HG03442 (cell line): ENCODE measurements around the gene TGIF2.
"Not testable (repeated sequence)": the region's sequence is repeated elsewhere in the genome, so short reads cannot be mapped to it uniquely, and the experiment has no call there.

ENCODE experiments used
- ATAC-seq: cut with Tn5 transposase; IDR thresholded peaks from one replicate; pipeline ENCODE4 v1.9.1; 2021; ENCODE audit warnings: mild to moderate bottlenecking, moderate library complexity; ENCODE audit not compliant: unreplicated experiment

Gene TGIF2

GRCh38 chr20:36546111-36546736 lies 27.2 kb upstream of the TGIF2 start:
- no peak for ATAC-seq

- no peak for ATAC-seq
Observed at GRCh38 chr20:36547186-36548005, 26.0 kb upstream of the TGIF2 start.

- no peak for ATAC-seq
Observed at GRCh38 chr20:36548006-36548315, 25.4 kb upstream of the TGIF2 start.

DNA sequence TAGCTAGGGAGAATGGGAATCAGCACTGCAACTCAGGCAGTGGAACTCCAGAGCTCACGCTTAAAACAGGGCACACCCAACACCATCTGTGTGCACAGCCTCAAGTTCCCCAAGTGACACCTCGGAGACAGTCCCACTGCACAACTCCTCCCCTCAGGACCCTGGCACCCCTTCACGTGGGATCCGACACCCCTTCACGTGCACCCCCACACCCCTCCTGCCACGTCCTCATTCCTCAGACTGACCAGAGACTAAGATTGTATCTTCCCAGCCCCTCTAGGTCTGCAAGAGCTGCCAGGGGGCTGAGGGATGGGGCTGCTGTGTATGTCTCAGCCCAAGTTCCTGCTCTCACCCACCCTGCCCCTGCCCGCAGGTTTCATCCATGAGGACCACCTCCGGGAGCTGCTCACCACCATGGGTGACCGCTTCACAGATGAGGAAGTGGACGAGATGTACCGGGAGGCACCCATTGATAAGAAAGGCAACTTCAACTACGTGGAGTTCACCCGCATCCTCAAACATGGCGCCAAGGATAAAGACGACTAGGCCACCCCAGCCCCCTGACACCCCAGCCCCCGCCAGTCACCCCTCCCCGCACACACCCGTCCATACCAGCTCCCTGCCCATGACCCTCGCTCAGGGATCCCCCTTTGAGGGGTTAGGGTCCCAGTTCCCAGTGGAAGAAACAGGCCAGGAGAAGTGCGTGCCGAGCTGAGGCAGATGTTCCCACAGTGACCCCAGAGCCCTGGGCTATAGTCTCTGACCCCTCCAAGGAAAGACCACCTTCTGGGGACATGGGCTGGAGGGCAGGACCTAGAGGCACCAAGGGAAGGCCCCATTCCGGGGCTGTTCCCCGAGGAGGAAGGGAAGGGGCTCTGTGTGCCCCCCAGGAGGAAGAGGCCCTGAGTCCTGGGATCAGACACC lies 24.4 kb upstream of the TGIF2 start:
- no peak for ATAC-seq

GRCh38 chr20:36549628-36549941 lies 23.8 kb upstream of the TGIF2 start:
- no peak for ATAC-seq

DNA sequence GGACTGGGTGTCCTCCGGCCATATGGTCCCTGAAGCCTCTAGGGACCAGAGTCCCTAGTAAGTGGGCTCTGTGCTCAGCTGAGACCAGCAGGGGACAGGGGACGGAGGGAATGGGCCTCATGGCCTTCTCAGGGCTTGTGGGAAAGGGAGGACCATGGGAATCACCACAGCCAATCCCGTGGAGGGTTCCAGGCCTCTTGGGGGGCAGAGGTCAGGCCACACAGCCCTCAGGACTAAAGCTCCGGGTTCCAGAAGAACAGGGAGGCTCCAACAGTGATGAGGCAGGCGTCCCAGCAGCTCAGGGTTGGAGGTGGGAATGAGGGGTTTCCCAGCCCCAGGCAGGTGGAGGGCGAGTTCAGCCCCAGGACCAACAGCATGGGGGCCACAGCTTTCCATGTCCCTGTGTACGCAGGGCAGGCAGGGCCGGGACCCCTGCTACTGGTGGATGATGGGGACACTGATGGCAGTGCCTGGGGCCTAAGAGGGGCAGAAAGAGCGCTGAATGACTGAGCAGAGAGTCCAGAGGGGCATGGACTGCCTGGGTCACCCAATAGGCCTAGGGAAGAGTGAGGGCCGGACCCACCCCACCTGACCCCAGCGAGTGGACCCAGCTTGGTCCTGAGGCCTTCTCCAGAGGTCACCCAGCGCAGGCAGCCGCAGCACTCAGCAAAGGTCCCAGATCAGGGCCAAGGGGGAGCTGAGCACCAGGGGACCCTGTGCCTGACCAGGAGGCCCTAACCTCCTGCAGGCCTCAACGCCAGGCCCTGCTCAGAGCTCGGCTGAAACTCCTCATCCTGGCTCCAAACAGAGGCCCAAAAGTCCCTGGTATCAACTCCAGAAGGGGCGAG lies 23.2 kb upstream of the TGIF2 start:
- no peak for ATAC-seq

DNA sequence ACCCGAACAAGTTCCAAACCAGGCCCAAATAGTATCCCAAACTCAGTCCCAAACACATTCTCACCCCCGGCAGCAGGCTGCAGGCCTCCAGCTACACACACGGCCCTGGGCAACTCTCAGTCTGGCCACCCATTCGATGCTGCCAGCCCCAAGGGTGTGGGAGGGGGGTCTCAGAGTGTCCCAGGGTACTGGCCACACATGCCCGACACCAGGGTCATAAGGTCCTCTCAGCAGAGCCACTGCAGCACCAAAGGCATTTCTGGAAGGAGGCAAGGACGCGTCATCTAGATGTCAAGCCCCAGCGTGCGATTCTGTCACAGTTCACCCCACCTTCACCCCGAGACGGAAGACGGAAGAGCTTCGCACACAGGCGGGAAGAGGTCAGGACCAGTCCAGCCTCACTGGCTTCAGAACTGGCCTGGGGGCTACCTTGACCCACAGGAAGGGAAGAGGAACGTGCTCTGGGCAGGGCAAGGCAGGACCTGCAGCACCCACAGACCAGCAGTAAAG lies 22.6 kb upstream of the TGIF2 start:
- ATAC-seq: no peak

DNA sequence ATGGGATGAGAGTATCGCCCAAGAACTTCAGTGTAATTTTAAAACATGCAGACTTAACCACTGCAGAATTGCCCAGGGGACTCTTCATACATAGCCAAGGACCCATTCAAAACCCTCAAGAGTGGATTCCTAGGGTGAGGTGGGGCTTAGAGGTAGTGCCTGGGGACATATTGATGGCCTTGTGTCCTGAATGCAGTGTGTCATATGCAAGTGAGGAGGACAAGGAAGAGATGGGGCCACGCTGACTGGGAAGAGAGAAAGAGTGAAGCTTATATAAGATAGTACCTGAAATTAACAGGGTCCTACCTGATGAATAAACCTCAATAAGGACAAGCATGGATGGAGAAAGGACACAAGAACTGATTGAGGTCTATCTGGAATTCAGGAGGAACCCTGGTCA lies 18.1 kb upstream of the TGIF2 start:
- no peak for ATAC-seq

DNA sequence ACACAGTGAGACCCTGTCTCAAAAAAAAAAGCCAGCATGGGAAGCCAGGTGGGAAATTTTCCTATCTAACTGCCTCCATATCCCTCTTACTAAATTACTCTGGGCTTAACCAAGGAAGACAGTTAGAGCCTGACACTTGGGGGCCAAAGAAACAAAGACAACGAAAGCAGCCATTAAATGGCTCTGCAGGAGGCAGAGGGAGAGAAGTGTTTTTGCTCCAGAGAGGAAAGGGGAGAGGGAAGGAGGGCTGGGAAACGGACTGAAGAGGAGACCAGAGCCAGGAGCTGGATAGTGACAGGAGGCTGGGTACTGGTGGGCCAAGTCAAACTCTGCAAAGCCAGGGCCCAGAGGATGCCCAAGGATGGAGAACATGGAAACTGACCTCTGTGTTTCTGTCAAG lies 10.7 kb upstream of the TGIF2 start:
- ATAC-seq: no peak

DNA sequence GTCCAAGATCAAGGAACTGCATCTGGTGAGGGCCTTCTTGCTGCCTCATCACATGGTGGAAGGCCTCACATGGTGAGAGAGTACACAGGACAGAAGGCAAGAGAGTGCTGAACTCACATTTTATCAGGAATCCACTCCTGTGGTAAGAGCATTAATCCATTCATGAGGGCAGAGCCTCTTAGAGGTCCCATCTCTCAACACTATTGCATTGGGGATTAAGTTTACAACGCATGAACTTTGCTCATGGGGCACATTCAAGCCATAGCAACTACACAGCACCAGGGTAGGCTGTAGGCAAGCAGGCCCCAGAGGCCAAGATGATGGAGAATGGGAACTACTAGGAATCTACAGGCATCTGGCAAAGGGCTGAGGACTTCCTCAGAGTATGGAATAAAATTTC lies 10.0 kb upstream of the TGIF2 start:
- ATAC-seq: no peak

GRCh38 chr20:36564078-36564725 lies 9.2 kb upstream of the TGIF2 start:
- ATAC-seq: not testable (repeated sequence)

DNA sequence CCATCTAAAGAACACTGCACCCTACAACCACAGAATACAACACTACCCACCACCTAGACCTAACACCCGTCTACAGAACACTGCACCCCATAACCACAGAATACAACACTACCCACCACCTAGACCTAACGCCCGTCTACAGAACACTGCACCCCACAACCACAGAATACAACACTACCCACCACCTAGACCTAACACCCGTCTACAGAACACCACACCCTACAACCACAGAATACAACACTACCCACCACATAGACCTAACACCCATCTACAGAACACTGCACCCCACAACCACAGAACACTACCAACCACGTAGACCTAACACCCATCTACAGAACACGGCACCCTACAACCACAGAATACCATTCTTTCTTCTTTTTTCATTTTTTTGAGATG lies 8.7 kb upstream of the TGIF2 start:
- ATAC-seq: not testable (repeated sequence)

DNA sequence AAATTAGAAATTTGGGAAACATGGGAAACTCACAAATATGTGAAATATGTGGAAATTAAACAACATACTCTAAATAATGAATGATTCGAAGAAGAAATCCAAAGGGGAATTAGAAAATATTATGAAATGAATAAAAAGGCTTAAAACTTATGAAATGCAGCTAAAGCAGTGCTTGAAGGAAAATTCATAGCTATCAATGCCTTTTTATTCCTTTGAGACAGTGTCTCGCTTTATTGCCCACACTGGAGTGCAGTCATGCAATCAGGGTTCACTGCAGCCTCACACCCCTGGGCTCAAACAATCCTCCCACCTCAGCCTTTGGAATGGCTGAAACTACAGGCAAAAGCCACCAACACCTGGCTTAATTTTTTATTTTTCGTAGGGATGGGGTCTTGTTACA lies 7.9 kb upstream of the TGIF2 start:
- ATAC-seq: no peak

DNA sequence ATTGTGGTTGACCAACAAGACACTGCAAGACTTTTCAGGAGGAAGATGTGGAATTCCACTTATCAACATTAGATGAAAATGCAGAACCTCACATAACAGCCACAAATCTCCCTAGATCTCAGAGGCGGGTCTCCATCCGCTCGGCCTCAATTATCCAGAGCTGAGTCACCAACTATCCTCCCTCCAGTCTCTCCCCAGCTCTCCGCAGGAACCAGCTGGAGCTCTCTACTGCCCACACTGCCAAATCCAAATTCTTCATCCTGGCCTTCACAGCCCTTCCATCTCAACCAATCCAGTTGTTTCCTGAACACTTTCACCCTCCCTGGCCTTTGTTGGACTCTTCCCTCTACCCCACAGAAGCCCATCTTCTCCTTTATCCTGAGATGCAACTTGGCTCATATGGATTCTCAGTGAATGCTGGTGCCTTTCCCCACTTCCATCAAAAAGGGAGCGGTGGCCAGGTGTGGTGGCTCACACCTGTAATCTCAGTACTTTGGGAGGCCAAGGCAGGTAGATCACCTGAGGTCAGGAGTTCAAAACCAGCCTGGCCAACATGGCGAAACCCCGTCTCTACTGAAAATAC lies 3.5 kb upstream of the TGIF2 start:
- no peak for ATAC-seq

- no peak for ATAC-seq
Observed at GRCh38 chr20:36571564-36572504, 1.6 kb upstream of the TGIF2 start.

- ATAC-seq: no peak
Observed at GRCh38 chr20:36572701-36573102, 695 bp upstream of the TGIF2 start.

GRCh38 chr20:36573798-36574365 lies 485 bp downstream of the TGIF2 start:
- ATAC-seq: no peak

GRCh38 chr20:36574366-36575135 lies 1.2 kb downstream of the TGIF2 start:
- no peak for ATAC-seq
